Measurements from ENCODE around the gene ASIC3. TPM values are rescaled to one million over a fixed set of nuclear protein-coding genes. Genes with fewer than 3 reads are reported as not detected.
A peak's percentile ranks its signal among the peaks of the same experiment; 100 is the strongest.

The ASIC3 gene
- total RNA-seq, 2 donors from 2014 or later = 1.1 to 1.2 TPM

DNA sequence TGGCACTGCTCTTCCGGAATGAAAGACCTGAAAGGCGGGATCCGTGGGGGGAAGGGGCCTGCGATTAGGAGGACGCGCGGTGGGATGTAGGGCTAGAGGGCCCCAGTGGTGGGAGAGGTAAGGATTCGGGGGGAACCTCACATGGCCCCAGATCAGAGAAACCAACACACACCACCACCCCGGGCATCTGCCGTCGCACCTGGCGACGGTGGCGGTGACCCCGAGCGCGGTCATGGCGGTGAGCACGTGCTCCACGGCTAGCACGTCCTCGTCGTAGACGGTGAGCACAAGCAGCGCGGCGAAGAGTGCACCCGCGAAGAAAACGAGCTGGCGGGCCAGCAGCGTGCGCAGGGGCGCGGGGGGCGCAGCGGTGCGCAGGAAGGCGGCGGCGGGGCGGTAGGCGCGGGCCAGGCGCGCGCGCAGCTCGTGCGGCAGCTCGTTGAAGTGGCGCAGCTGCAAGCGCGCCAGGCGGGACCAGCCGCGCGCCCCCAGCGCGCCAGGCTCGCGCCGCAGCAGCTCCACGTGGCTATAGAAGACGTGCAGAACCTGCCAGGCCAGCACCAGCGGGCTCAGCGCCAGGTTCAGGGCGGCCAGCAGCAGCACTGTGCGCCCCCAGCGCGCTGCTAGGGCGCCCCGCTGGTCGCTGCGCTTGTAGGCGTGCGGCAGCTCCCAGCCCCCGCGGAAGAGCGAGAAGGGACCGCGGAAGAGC is 29.8 kb upstream of the ASIC3 start:
- Histone ChIP-seq H3K27me3 (no peaks in the 10 kb centered on the region), H3K9me3 (no peaks in the 10 kb centered on the region), H3K4me1 (peaks cover 0 to 25% of the 10 kb centered on the region in 2 donors), H3K36me3 (no peaks in the 10 kb centered on the region), H3K4me3 (peak overlapping the region in 1 of 2 donors; percentile 26), H3K27ac (no peak overlapping the region)
- TF ChIP-seq, protein P1, sequence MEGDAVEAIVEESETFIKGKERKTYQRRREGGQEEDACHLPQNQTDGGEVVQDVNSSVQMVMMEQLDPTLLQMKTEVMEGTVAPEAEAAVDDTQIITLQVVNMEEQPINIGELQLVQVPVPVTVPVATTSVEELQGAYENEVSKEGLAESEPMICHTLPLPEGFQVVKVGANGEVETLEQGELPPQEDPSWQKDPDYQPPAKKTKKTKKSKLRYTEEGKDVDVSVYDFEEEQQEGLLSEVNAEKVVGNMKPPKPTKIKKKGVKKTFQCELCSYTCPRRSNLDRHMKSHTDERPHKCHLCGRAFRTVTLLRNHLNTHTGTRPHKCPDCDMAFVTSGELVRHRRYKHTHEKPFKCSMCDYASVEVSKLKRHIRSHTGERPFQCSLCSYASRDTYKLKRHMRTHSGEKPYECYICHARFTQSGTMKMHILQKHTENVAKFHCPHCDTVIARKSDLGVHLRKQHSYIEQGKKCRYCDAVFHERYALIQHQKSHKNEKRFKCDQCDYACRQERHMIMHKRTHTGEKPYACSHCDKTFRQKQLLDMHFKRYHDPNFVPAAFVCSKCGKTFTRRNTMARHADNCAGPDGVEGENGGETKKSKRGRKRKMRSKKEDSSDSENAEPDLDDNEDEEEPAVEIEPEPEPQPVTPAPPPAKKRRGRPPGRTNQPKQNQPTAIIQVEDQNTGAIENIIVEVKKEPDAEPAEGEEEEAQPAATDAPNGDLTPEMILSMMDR (IDR thresholded peaks at IDR 0.05) = peak; percentile 9 to 10
- DNase-seq (ENCODE audit: low spot score) = no peak

DNA sequence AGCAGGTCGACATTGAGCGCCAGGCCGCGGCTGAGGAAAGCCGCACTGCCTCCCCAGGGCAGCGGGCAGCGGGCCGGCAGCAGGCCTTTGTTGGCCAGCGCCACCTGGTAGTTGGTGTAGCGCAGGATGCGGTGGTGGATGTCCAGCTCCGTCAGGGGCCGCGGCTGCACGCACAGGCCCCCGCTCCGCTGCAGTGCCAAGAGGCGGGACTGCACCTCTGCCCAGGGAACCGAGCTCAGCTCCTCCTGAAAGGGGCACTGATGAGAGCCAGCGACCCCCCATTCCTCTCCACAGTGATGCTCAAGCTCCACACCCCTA is 29.2 kb upstream of the ASIC3 start:
- H3K27me3 ChIP-seq = no peaks in the 10 kb centered on the region
- peaks cover 0 to 20% of the 10 kb centered on the region in 2 donors for H3K4me1 ChIP-seq
- H3K36me3 ChIP-seq = no peaks in the 10 kb centered on the region
- no peak for DNase-seq (ENCODE audit: low spot score)
- no peak overlapping the region for H3K27ac ChIP-seq
- no peaks in the 10 kb centered on the region for H3K9me3 ChIP-seq
- TF ChIP-seq, protein P1 (IDR thresholded peaks at IDR 0.05) = no peak
- H3K4me3 ChIP-seq = peak overlapping the region in 1 of 2 donors; percentile 26

DNA sequence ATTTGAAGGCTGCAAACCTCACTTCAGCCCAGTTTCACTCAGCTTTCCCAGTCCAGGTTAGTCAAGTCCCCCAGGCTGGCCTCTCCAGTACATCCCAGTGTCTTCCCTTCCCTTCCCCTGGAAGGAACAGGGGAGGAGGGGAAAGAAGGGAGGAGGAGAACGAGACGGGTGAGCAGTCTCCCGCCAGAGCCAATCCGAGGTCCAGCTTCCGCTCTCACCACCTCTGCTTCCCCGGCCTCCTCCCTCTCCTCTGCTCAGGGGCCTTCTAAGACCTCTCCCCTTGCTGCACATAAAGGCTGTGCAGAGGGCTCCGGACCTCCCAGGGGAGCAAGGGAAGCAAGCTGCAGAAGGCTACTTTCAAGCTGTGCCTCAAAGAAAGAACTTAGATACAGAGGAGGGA is 28.1 kb upstream of the ASIC3 start:
- no peaks in the 10 kb centered on the region for H3K36me3 ChIP-seq
- no peak for DNase-seq (ENCODE audit: low spot score)
- no peak overlapping the region for H3K27ac ChIP-seq
- H3K9me3 ChIP-seq = no peaks in the 10 kb centered on the region
- TF ChIP-seq, protein P1 (IDR thresholded peaks at IDR 0.05) = no peak
- peaks cover 0 to 19% of the 10 kb centered on the region in 2 donors for H3K4me1 ChIP-seq
- H3K4me3 ChIP-seq = no peak overlapping the region
- H3K27me3 ChIP-seq = no peaks in the 10 kb centered on the region

DNA sequence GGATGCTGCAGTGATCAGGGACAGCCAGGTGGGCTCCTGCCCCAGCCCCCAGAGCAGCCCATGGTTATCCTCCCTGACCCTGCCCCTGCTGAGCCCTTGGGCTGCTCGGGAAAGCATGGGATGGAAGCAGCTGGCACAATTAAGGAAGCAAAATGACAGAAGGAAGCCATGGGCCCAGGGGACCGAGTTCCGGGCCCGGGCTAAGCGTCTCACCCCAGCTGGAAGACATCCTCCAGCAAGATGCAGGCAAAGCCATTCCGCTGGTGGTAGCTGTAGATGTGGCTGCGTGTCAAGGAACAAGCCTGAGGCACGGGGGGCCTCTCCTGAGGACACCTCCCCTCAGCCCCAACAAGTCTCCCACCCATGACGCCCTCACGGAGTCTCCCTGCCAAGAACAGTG is 25.1 kb upstream of the ASIC3 start:
- Histone ChIP-seq H3K36me3 (no peaks in the 10 kb centered on the region), H3K27me3 (no peaks in the 10 kb centered on the region), H3K4me1 (peaks cover 0 to 14% of the 10 kb centered on the region in 2 donors), H3K27ac (no peak overlapping the region), H3K9me3 (no peaks in the 10 kb centered on the region), H3K4me3 (no peak overlapping the region)
- TF ChIP-seq, protein P1 (IDR thresholded peaks at IDR 0.05) = no peak
- no peak for DNase-seq (ENCODE audit: low spot score)

DNA sequence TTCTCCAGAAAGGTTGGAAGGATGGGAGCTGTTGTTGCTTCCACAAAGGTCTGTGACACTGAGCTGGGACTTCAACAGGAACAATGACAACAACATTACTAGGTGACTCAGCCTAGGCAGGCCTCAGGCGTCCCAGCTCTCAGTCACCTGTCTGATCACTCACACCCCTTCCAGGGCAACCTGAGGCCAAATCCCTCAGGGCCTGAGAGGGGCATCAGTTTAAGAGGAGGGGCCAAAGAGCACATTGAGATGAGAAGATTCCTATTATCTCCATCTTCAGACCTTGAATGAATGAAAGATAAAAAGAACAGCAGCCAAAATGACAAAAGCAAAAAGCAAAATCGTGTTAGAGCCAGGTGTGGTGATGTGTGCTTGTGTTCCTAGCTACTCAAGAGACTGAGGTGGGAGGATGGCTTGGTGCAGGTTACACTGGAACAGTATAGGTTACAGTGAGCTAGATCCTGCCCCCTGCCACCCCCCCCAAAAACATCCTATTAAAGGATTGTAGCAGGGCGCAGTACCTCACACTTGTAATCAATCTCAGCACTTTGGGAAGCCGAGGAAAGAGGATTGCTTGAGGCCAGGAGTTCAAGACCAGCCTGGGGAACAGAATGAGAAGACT is 23.8 kb upstream of the ASIC3 start, which contains the start of gene ATG9B:
TSS of gene ATG9B (minus strand) at position 60 of the 622 bp plus-strand sequence. CDS start 71 bp downstream, outside the sequence.
- DNase-seq (ENCODE audit: low spot score) = no peak
- H3K4me3 ChIP-seq = no peak within 1 kb of the TSS
- no peaks in the 10 kb centered on the region for H3K36me3 ChIP-seq
- no peaks in the 10 kb centered on the region for H3K27me3 ChIP-seq
- TF ChIP-seq, protein P1 (IDR thresholded peaks at IDR 0.05) = no peak
- peaks cover 0 to 11% of the 10 kb centered on the region in 2 donors for H3K4me1 ChIP-seq
- no peaks in the 10 kb centered on the region for H3K9me3 ChIP-seq
- H3K27ac ChIP-seq = no peak within 1 kb of the TSS

Measured in right atrium auricular region (tissue), 2 donors.